Gastrocnemius medialis (tissue), 4 donors: ENCODE data around the gene FNIP2.

Experiments used
- CTCF ChIP-seq, 5 experiments: fragments of 450-650 bp in 3 of 5; fragments of 200-600 bp in 2 of 5; sonication (generic) in 2 of 5; IDR thresholded peaks in 4 of 5; conservative IDR thresholded peaks in 1 of 5; 1 replicate in 4 of 5; 2 replicates in 1 of 5; pipeline ENCODE4 v1.5.1; 2016 to 2019; ENCODE audit warnings: antibody characterized with exemption in 5 of 5, mild to moderate bottlenecking in 3 of 5, moderate library complexity in 3 of 5
- POLR2A ChIP-seq, 2 donors: fragments of 450-650 bp; IDR thresholded peaks; one replicate each; pipeline ENCODE4 v1.6.1; 2017; ENCODE audit warnings: antibody characterized with exemption in 2 of 2, mild to moderate bottlenecking in 2 of 2, moderate library complexity in 2 of 2

- no peak for TF ChIP-seq CTCF (IDR thresholded peaks at IDR 0.05 in 4 of 5, conservative IDR thresholded peaks at IDR 0.05 in 1 of 5)
- no peak for TF ChIP-seq POLR2A (IDR thresholded peaks at IDR 0.05)
These were observed 60.4 kb downstream of the FNIP2 start for GRCh38 chr4:158829254-158829653.
